Inflammatory macrophage treated with lipopolysaccharide for 1 hour (primary cell): Measurements from ENCODE around the gene DLEC1.

Experiments used
- DNase-seq, 2 donors: peaks; one replicate each; pipeline ENCODE4 v3.0.0-alpha.2; 2020 to 2022

DLEC1 gene

GRCh38 chr3:38163117-38163840 is 124.3 kb downstream of the DLEC1 start:
- no peak for DNase-seq

GRCh38 chr3:38163841-38164642 is 125.0 kb downstream of the DLEC1 start:
- no peak for DNase-seq

GRCh38 chr3:38164643-38164951 is 125.6 kb downstream of the DLEC1 start:
- no peak for DNase-seq

- DNase-seq = peak; percentile 100
These were observed 126.1 kb downstream of the DLEC1 start, which contains the start of gene OXSR1 for GRCh38 chr3:38164952-38165721. TSS of gene OXSR1 (plus strand) at chr3:38165537. CDS start at chr3:38165877, 340 bp downstream.

- peak in 1 of 2 donors; percentile 35 for DNase-seq
These were observed 126.8 kb downstream of the DLEC1 start for GRCh38 chr3:38165722-38166387.

GRCh38 chr3:38167591-38167990 is 128.6 kb downstream of the DLEC1 start:
- DNase-seq = no peak

GRCh38 chr3:38168151-38169026 is 129.4 kb downstream of the DLEC1 start:
- DNase-seq = no peak

GRCh38 chr3:38169027-38169317 is 130.0 kb downstream of the DLEC1 start:
- DNase-seq = no peak

GRCh38 chr3:38170722-38171121 is 131.7 kb downstream of the DLEC1 start:
- no peak for DNase-seq

- DNase-seq = no peak
These were observed 132.6 kb downstream of the DLEC1 start for GRCh38 chr3:38171622-38172021.
